Activated CD4-positive, CD25-positive, alpha-beta regulatory T cell treated with anti-CD3 and anti-CD28 coated beads, Interleukin-2, amount 50 U/mL, for 24 hours (primary cell): ENCODE measurements around the gene H6PD.

Source experiments
- ATAC-seq, 2 donors: fragments of 150-1000 bp; cut with Tn5 transposase; one replicate each; pipeline ENCODE4 v1.10.0; 2021; ENCODE audit warnings: mild to moderate bottlenecking in 1 of 2, moderate library complexity in 1 of 2

Gene H6PD

GRCh38 chr1:9234223-9235095 is at the start of gene H6PD:
Gene H6PD, plus strand, starts transcription at chr1:9234774. Its CDS starts 10,161 bp downstream, at chr1:9244935.
- ATAC-seq: peak; percentile 81

GRCh38 chr1:9186082-9186859 is 48.3 kb upstream of the H6PD start:
- ATAC-seq: no peak

- ATAC-seq: no peak
Observed at GRCh38 chr1:9187004-9187403, 47.6 kb upstream of the H6PD start.

GRCh38 chr1:9190234-9190633 is 44.3 kb upstream of the H6PD start:
- ATAC-seq: no peak

GRCh38 chr1:9191231-9191630 is 43.3 kb upstream of the H6PD start:
- ATAC-seq: no peak

GRCh38 chr1:9192578-9193232 is 41.9 kb upstream of the H6PD start:
- ATAC-seq: no peak

GRCh38 chr1:9193233-9193625 is 41.3 kb upstream of the H6PD start:
- ATAC-seq: no peak

GRCh38 chr1:9194024-9194423 is 40.5 kb upstream of the H6PD start:
- ATAC-seq: no peak

- no peak for ATAC-seq
Observed at GRCh38 chr1:9195651-9196050, 38.9 kb upstream of the H6PD start.

GRCh38 chr1:9196129-9197040 is 38.2 kb upstream of the H6PD start:
- ATAC-seq: peak; percentile 46 to 61

- no peak for ATAC-seq
Observed at GRCh38 chr1:9197186-9198099, 37.1 kb upstream of the H6PD start.

GRCh38 chr1:9198538-9199361 is 35.8 kb upstream of the H6PD start:
- peak in 1 of 2 donors; percentile 22 for ATAC-seq

GRCh38 chr1:9200441-9200840 is 34.1 kb upstream of the H6PD start:
- ATAC-seq: no peak

- no peak for ATAC-seq
Observed at GRCh38 chr1:9201401-9202239, 33.0 kb upstream of the H6PD start.

- no peak for ATAC-seq
Observed at GRCh38 chr1:9202240-9202870, 32.2 kb upstream of the H6PD start.

GRCh38 chr1:9203511-9203982 is 31.0 kb upstream of the H6PD start:
- ATAC-seq: peak in 1 of 2 donors; percentile 52

- no peak for ATAC-seq
Observed at GRCh38 chr1:9204156-9204720, 30.3 kb upstream of the H6PD start.

GRCh38 chr1:9207086-9207485 is 27.5 kb upstream of the H6PD start:
- ATAC-seq: no peak
